IPS-15b (cell line): ENCODE measurements around the gene TMPRSS6.

Experiments used
- H3K27me3 ChIP-seq: one replicate; pipeline ENCODE4 v1.6.1; 2013; ENCODE audit warnings: low read length; ENCODE audit not compliant: control insufficient read depth, insufficient read depth
- H3K36me3 ChIP-seq: one replicate; pipeline ENCODE4 v1.6.1; 2013; ENCODE audit warnings: low read length; ENCODE audit not compliant: control insufficient read depth, insufficient read depth
- H3K4me1 ChIP-seq: one replicate; pipeline ENCODE4 v1.6.1; 2013; ENCODE audit warnings: mild to moderate bottlenecking, low read length; ENCODE audit not compliant: control insufficient read depth, insufficient read depth
- H3K4me3 ChIP-seq: one replicate; pipeline ENCODE4 v1.5.1; 2013; ENCODE audit warnings: low read depth, low read length
- H3K9ac ChIP-seq: one replicate; pipeline ENCODE4 v1.6.1; 2013; ENCODE audit warnings: low read depth, mild to moderate bottlenecking, low read length
- H3K9me3 ChIP-seq: one replicate; pipeline ENCODE4 v1.6.1; 2013; ENCODE audit warnings: mild to moderate bottlenecking, low read length; ENCODE audit not compliant: control insufficient read depth, insufficient read depth

TMPRSS6 gene

GRCh38 chr22:37049224-37049623, 60.3 kb downstream of the TMPRSS6 start:
- Histone ChIP-seq H3K36me3 (peaks cover 3% of the 10 kb centered on the region), H3K9me3 (no peaks in the 10 kb centered on the region), H3K4me3 (no peak overlapping the region), H3K27me3 (peaks cover 5% of the 10 kb centered on the region), H3K4me1 (no peaks in the 10 kb centered on the region), H3K9ac (no peak overlapping the region)

GRCh38 chr22:37048133-37048532, 61.4 kb downstream of the TMPRSS6 start:
- Histone ChIP-seq H3K27me3 (peaks cover 5% of the 10 kb centered on the region), H3K9ac (no peak overlapping the region), H3K4me3 (no peak overlapping the region), H3K36me3 (no peaks in the 10 kb centered on the region), H3K9me3 (no peaks in the 10 kb centered on the region), H3K4me1 (no peaks in the 10 kb centered on the region)

- H3K9ac ChIP-seq = no peak overlapping the region
- peaks cover 5% of the 10 kb centered on the region for H3K27me3 ChIP-seq
Measured at GRCh38 chr22:37047006-37047405, 62.5 kb downstream of the TMPRSS6 start.

GRCh38 chr22:37046589-37046988, 62.9 kb downstream of the TMPRSS6 start:
- Histone ChIP-seq H3K27me3 (peaks cover 5% of the 10 kb centered on the region), H3K9me3 (no peaks in the 10 kb centered on the region), H3K9ac (no peak overlapping the region), H3K36me3 (no peaks in the 10 kb centered on the region), H3K4me1 (no peaks in the 10 kb centered on the region), H3K4me3 (no peak overlapping the region)

More at GRCh38 chr22:37047006-37047405, 62.5 kb downstream of the TMPRSS6 start:
- no peaks in the 10 kb centered on the region for H3K4me1 ChIP-seq
- no peak overlapping the region for H3K4me3 ChIP-seq
- no peaks in the 10 kb centered on the region for H3K9me3 ChIP-seq
- no peaks in the 10 kb centered on the region for H3K36me3 ChIP-seq

- H3K9me3 ChIP-seq = no peaks in the 10 kb centered on the region
- H3K4me3 ChIP-seq = no peak overlapping the region
- H3K27me3 ChIP-seq = peaks cover 5% of the 10 kb centered on the region
- no peaks in the 10 kb centered on the region for H3K36me3 ChIP-seq
- H3K9ac ChIP-seq = no peak overlapping the region
- H3K4me1 ChIP-seq = peaks cover under 1% of the 10 kb centered on the region
Measured at GRCh38 chr22:37045958-37046357, 63.6 kb downstream of the TMPRSS6 start.

DNA sequence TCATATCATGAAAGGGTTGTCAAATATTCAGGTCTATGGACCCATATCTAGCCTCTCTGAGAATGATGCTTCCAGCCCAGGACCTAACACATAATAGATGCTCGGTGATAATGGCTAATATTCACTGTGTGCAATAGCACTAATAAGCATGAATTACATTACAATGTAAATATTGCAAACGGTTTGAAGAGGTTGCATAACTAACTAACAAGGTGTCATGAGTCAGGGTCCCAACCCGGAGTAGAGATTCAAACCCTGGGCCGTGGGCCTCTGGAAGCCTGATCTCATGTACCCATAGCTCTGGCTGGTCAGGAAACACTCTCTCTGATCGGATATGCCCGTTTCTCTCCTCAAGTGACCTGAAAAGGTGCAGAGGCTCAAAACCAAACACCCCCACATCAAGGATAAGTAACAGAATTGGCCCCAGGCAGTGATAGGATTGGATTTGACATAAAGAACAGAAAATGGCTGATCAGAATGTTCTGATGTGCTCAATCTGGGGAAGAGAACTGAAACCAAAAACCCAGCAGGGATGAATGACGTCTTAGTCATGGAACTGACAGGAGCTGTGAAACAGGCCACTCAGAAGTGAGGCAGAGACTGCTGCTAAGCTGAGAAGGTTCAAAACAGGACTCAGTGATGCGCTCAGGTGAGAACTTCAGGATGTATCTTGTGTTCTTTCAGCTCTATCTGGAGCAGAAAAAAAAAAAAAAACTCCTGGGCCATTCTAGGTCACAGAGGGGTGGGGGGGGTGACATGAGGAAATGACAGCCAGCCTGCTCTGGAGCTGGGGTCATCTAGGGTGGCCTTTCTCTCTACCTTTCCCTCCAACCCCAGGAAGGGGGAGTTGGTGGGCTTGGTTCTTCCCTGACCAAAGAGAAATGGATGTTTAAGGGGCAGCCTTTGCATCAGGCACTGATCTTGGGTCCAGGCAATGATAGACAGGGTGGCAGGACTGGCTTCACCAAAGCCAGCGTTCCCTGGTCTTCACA, 64.6 kb downstream of the TMPRSS6 start:
- H3K4me1 ChIP-seq = peaks cover 2% of the 10 kb centered on the region
- no peak overlapping the region for H3K9ac ChIP-seq
- no peaks in the 10 kb centered on the region for H3K36me3 ChIP-seq

GRCh38 chr22:37043828-37044538, 65.5 kb downstream of the TMPRSS6 start:
- H3K4me3 ChIP-seq = no peak overlapping the region
- H3K4me1 ChIP-seq = peaks cover 2% of the 10 kb centered on the region
- no peaks in the 10 kb centered on the region for H3K9me3 ChIP-seq
- H3K36me3 ChIP-seq = no peaks in the 10 kb centered on the region
- H3K27me3 ChIP-seq = peaks cover 2% of the 10 kb centered on the region
- H3K9ac ChIP-seq = no peak overlapping the region

More for the DNA sequence above, 64.6 kb downstream of the TMPRSS6 start:
- Histone ChIP-seq H3K9me3 (no peaks in the 10 kb centered on the region), H3K4me3 (no peak overlapping the region), H3K27me3 (peaks cover 2% of the 10 kb centered on the region)

DNA sequence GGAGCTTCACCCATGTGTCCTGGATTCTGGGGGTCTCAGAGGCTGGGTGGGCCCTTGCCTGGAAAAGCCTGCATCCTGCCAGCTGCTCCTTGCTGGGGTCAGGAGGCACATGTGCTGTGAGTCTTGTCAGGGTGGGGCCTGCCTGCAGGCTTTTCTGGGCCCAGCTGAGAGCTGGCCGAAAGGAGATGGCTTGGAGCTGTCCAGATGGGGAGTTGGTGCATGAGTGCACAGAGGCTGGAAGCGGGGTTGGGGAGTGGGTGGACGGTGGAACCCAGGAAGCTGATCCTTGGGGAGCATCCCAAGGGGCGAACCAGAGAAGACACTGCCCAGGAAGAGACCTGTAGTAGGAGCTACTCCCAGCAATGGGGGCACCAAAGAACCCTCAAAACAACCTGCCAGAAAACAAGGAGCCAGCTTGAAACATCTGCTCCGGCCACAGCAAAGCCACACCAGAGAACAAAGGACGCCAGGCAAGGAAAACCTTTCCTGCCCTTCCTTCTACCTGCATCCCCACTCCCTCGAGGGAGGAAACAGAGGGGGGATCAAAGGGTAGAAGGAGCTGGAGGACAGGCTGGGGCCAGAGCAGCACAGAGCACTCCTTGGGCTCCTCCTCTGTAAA, 66.2 kb downstream of the TMPRSS6 start:
- no peak overlapping the region for H3K9ac ChIP-seq
- H3K4me1 ChIP-seq = peaks cover 2% of the 10 kb centered on the region
- no peaks in the 10 kb centered on the region for H3K36me3 ChIP-seq
- H3K9me3 ChIP-seq = no peaks in the 10 kb centered on the region
- H3K4me3 ChIP-seq = no peak overlapping the region
- H3K27me3 ChIP-seq = peaks cover 2% of the 10 kb centered on the region

GRCh38 chr22:37039466-37039865, 70.0 kb downstream of the TMPRSS6 start:
- Histone ChIP-seq H3K36me3 (no peaks in the 10 kb centered on the region), H3K27me3 (peaks cover 2% of the 10 kb centered on the region), H3K4me1 (peaks cover 2% of the 10 kb centered on the region), H3K9me3 (no peaks in the 10 kb centered on the region), H3K4me3 (no peak overlapping the region), H3K9ac (no peak overlapping the region)

DNA sequence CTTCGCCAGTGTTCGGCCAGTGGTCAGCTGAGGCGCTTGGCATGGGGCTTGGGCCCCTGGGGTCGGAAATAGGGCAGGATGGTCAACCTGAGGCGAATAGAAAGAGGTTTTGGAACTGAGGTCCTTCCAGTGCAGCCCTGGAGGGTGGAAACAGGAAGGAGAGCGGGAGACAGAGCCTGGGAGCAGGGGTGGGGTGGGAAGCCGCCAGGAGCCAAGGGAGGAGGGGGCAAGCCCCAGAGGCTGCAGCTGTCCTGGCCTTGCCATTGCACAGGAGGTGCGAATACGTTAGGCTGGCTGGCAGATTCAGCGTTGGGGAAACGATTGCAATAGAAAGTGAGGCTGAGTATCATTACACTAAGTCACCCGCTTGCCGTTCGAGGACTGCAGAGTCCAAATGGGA, 71.8 kb downstream of the TMPRSS6 start:
- Histone ChIP-seq H3K27me3 (no peaks in the 10 kb centered on the region), H3K36me3 (no peaks in the 10 kb centered on the region), H3K4me3 (no peak overlapping the region), H3K4me1 (peaks cover 2% of the 10 kb centered on the region), H3K9ac (no peak overlapping the region), H3K9me3 (no peaks in the 10 kb centered on the region)

DNA sequence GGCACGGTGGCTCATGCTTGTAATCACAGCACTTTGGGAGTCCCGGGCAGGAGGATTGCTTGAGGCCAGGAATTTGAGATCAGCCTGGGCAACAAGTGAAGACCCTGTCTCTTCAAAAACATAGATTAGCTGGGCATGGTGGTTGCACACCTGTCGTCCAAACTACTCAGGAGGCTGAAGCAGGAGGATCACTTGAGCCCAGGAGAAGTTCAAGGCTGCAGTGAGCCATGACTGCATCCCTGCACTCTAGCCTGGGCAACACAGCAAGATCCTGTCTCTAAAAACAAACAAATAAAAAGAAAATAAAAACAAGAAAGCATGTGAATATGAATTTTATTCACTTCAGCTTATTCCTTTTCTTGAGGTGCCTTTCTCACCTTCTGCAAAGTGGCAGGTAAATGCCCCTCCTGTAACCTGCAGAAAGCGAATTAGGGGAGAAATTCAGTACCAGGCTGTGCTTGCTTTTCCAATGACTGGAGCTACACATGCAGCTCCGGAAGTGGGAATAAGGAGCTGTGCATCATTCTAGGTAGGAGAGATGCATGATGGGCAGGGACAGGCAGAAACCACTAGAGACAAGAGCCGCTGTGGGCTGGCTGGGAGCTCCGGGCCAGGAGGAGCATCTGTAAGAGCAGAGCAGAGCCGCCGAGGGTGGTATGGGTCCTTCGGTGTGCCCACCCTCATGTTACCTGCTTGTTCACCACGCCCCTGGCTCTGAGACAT, 72.7 kb downstream of the TMPRSS6 start:
- H3K27me3 ChIP-seq = no peaks in the 10 kb centered on the region
- no peaks in the 10 kb centered on the region for H3K36me3 ChIP-seq
- no peak overlapping the region for H3K4me3 ChIP-seq
- H3K9ac ChIP-seq = no peak overlapping the region
- H3K4me1 ChIP-seq = peaks cover 2% of the 10 kb centered on the region
- H3K9me3 ChIP-seq = no peaks in the 10 kb centered on the region
